Ishikawa (cell line): ENCODE measurements around the gene CPE.

Experiments used
- EP300 ChIP-seq: IDR thresholded peaks from 2 replicates; pipeline ENCODE4 v1.6.1; 2012; ENCODE audit warnings: borderline replicate concordance
- NFIC ChIP-seq: IDR thresholded peaks from 2 replicates; pipeline ENCODE4 v1.6.1; 2012
- TAF1 ChIP-seq: IDR thresholded peaks from 2 replicates; pipeline ENCODE4 v1.6.1; 2012; ENCODE audit warnings: low read depth, mild to moderate bottlenecking
- TEAD4 ChIP-seq: IDR thresholded peaks from 2 replicates; pipeline ENCODE4 v1.6.1; 2012
- TF ChIP-seq, protein P1 (sequence below): IDR thresholded peaks from 2 replicates; pipeline ENCODE4 v1.6.1; 2012; ENCODE audit warnings: low read depth, mild to moderate bottlenecking

DNA sequence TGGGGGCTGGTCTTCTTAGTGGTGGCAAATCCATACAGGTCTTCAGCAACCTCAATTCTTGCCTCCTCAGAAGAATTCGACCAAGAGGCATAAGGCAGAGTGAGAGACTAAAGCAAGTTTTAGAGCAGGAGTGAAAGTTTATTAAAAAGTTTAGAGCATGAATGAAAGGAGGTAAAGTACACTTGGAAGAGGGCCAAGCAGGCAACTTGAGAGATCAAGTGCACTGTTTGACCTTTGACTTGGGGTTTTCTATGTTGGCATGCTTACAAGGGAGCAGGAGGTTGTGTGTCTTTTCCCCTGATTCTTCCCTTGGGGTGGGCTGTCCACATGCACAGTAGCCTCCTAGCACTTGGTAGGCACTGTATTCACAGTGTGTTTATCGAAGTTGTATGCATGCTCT lies 91.2 kb downstream of the CPE start:
- TF ChIP-seq EP300 (no peak), TAF1 (no peak), TEAD4 (no peak), NFIC (no peak)
- TF ChIP-seq, protein P1, sequence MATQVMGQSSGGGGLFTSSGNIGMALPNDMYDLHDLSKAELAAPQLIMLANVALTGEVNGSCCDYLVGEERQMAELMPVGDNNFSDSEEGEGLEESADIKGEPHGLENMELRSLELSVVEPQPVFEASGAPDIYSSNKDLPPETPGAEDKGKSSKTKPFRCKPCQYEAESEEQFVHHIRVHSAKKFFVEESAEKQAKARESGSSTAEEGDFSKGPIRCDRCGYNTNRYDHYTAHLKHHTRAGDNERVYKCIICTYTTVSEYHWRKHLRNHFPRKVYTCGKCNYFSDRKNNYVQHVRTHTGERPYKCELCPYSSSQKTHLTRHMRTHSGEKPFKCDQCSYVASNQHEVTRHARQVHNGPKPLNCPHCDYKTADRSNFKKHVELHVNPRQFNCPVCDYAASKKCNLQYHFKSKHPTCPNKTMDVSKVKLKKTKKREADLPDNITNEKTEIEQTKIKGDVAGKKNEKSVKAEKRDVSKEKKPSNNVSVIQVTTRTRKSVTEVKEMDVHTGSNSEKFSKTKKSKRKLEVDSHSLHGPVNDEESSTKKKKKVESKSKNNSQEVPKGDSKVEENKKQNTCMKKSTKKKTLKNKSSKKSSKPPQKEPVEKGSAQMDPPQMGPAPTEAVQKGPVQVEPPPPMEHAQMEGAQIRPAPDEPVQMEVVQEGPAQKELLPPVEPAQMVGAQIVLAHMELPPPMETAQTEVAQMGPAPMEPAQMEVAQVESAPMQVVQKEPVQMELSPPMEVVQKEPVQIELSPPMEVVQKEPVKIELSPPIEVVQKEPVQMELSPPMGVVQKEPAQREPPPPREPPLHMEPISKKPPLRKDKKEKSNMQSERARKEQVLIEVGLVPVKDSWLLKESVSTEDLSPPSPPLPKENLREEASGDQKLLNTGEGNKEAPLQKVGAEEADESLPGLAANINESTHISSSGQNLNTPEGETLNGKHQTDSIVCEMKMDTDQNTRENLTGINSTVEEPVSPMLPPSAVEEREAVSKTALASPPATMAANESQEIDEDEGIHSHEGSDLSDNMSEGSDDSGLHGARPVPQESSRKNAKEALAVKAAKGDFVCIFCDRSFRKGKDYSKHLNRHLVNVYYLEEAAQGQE: no peak
